CD4-positive, alpha-beta T cell (primary cell): Measurements from ENCODE around the gene FAM3D. TPM values are rescaled to one million over a fixed set of nuclear protein-coding genes. Genes with fewer than 3 reads are reported as not detected.

Experiments used
- ATAC-seq: fragments of 200-7000 bp; cut with Tn5 transposase; one replicate; pipeline ENCODE4 v1.10.0; 2022; ENCODE audit warnings: mild to moderate bottlenecking; ENCODE audit not compliant: poor library complexity
- CTCF ChIA-PET: fragments of 350-600 bp; sonication (Branson Sonifier 250); formaldehyde crosslinking; loops from one replicate; lab custom pipeline; 2021; ENCODE audit warnings: antibody characterized with exemption, inconsistent platforms; lab: Charles Lee
- POLR2A ChIA-PET: fragments of 350-600 bp; sonication (Branson Sonifier 250); formaldehyde crosslinking; loops from one replicate; lab custom pipeline; 2021; ENCODE audit warnings: antibody characterized with exemption, inconsistent platforms; lab: Charles Lee
- DNase-seq, 14 experiments: peaks; one replicate each; pipeline ENCODE4 v3.0.0-alpha.2; 2013 to 2020; ENCODE audit warnings: mixed read lengths in 2 of 14
- H3K27ac ChIP-seq, 2 donors: one replicate each; pipeline versions ENCODE4 v1.5.1 to v1.7.0; 2013; ENCODE audit warnings: low read length in 2 of 2, low read depth in 1 of 2, mild to moderate bottlenecking in 1 of 2
- H3K27me3 ChIP-seq, 2 experiments: 1 replicate in 1 of 2; 2 replicates in 1 of 2; pipeline versions ENCODE4 v1.6.1 to v1.7.0; 2013; ENCODE audit warnings: low read length in 2 of 2, control low read depth in 1 of 2, mild to moderate bottlenecking in 1 of 2, moderate library complexity in 1 of 2; ENCODE audit not compliant: insufficient read depth in 2 of 2, control insufficient read depth in 1 of 2
- H3K36me3 ChIP-seq: one replicate; pipeline ENCODE4 v1.6.1; 2013; ENCODE audit warnings: low read length, control low read depth; ENCODE audit not compliant: insufficient read depth
- H3K4me1 ChIP-seq: one replicate; pipeline ENCODE4 v1.6.1; 2013; ENCODE audit warnings: low read length, control low read depth; ENCODE audit not compliant: insufficient read depth
- H3K4me3 ChIP-seq: one replicate; pipeline ENCODE4 v1.5.1; 2013; ENCODE audit warnings: mild to moderate bottlenecking, low read length, moderate library complexity
- H3K9me3 ChIP-seq, 2 experiments: 1 replicate in 1 of 2; 2 replicates in 1 of 2; pipeline versions ENCODE4 v1.6.1 to v1.7.0; 2013; ENCODE audit warnings: low read length in 2 of 2, mild to moderate bottlenecking in 2 of 2, control low read depth in 1 of 2, moderate library complexity in 1 of 2; ENCODE audit not compliant: control insufficient read depth in 1 of 2, insufficient read depth in 1 of 2
- H3K27ac Mint-ChIP-seq: one replicate; pipeline ENCODE4 v1.8.0; 2020; ENCODE audit warnings: mixed read lengths
- H3K27me3 Mint-ChIP-seq: one replicate; pipeline ENCODE4 v1.8.0; 2021; ENCODE audit warnings: mixed read lengths
- H3K36me3 Mint-ChIP-seq: one replicate; pipeline ENCODE4 v1.8.0; 2021; ENCODE audit warnings: low read depth, mixed read lengths
- H3K4me1 Mint-ChIP-seq: one replicate; pipeline ENCODE4 v1.8.0; 2021; ENCODE audit warnings: low read depth, mixed read lengths
- H3K4me3 Mint-ChIP-seq: one replicate; pipeline ENCODE4 v1.8.0; 2020; ENCODE audit warnings: mild to moderate bottlenecking, mixed read lengths
- H3K9me3 Mint-ChIP-seq: one replicate; pipeline ENCODE4 v1.8.0; 2020; ENCODE audit warnings: mixed read lengths
- intact Hi-C, 2 experiments: fragments of 100-400 bp; cut with DNase I in 1 of 2; cut with micrococcal nuclease in 1 of 2; formaldehyde crosslinking; loops; one replicate each; pipeline versions ENCODE4 v1.15.1 to v1.9.0; 2023 to 2025; cut with DNase I, micrococcal nuclease
- total RNA-seq, 174 experiments: library from RNA in 2 of 174; stranded (reverse) in 2 of 174; gene quantifications; one replicate each; pipeline ENCODE4 v1.2.3 and lab custom pipeline; 2021 to 2026
- TF ChIP-seq, protein P1 (sequence below): fragments of 200-600 bp; IDR thresholded peaks from one replicate; pipeline ENCODE4 v1.8.0; 2022; ENCODE audit warnings: antibody characterized with exemption, mild to moderate bottlenecking

Gene FAM3D
- total RNA-seq, 2 experiments from 2014 or later: not detected

GRCh38 chr3:58642846-58643245, 23.7 kb downstream of the FAM3D start:
- Mint-ChIP-seq H3K4me3 (no peak overlapping the region), H3K36me3 (no peaks in the 10 kb centered on the region), H3K27ac (no peak overlapping the region), H3K27me3 (no peaks in the 10 kb centered on the region), H3K9me3 (no peaks in the 10 kb centered on the region), H3K4me1 (no peaks in the 10 kb centered on the region)
- no peak overlapping the region for H3K27ac ChIP-seq
- ChIA-PET POLR2A (no interaction called here), CTCF (no interaction called here)
- H3K9me3 ChIP-seq: peaks cover 0 to 4% of the 10 kb centered on the region in 2 experiments
- intact Hi-C loops: loop anchor here (5.0 kb wide), 1 partner anchor 409 kb away; the partner anchor contains the start of gene CFAP20DC (in 2 of the 2)
- no peak for DNase-seq
- TF ChIP-seq, protein P1, sequence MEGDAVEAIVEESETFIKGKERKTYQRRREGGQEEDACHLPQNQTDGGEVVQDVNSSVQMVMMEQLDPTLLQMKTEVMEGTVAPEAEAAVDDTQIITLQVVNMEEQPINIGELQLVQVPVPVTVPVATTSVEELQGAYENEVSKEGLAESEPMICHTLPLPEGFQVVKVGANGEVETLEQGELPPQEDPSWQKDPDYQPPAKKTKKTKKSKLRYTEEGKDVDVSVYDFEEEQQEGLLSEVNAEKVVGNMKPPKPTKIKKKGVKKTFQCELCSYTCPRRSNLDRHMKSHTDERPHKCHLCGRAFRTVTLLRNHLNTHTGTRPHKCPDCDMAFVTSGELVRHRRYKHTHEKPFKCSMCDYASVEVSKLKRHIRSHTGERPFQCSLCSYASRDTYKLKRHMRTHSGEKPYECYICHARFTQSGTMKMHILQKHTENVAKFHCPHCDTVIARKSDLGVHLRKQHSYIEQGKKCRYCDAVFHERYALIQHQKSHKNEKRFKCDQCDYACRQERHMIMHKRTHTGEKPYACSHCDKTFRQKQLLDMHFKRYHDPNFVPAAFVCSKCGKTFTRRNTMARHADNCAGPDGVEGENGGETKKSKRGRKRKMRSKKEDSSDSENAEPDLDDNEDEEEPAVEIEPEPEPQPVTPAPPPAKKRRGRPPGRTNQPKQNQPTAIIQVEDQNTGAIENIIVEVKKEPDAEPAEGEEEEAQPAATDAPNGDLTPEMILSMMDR: no peak
- H3K4me1 ChIP-seq: peaks cover 4% of the 10 kb centered on the region
- H3K27me3 ChIP-seq: peaks cover 0 to 6% of the 10 kb centered on the region in 2 experiments
- no peaks in the 10 kb centered on the region for H3K36me3 ChIP-seq
- no peak overlapping the region for H3K4me3 ChIP-seq
- no peak for ATAC-seq

- H3K9me3 Mint-ChIP-seq: no peaks in the 10 kb centered on the region
- no peak overlapping the region for H3K27ac ChIP-seq
- TF ChIP-seq, protein P1: peak; percentile 60
- peaks cover 0 to 2% of the 10 kb centered on the region in 2 experiments for H3K27me3 ChIP-seq
- no peaks in the 10 kb centered on the region for H3K36me3 Mint-ChIP-seq
- ChIA-PET POLR2A (no interaction called here), CTCF (no interaction called here)
- no peaks in the 10 kb centered on the region for H3K36me3 ChIP-seq
- no peaks in the 10 kb centered on the region for H3K4me1 Mint-ChIP-seq
- H3K9me3 ChIP-seq: peaks cover 0 to 4% of the 10 kb centered on the region in 2 experiments
- ATAC-seq: peak; percentile 57
- peaks cover 4% of the 10 kb centered on the region for H3K4me1 ChIP-seq
- no peak overlapping the region for H3K4me3 Mint-ChIP-seq
- intact Hi-C loops: loop anchor here (5.0 kb wide), 1 partner anchor 411 kb away; the partner anchor contains the start of gene CFAP20DC (in 2 of the 2)
- peak; percentile 10 to 60 (median 32) for DNase-seq
- no peak overlapping the region for H3K4me3 ChIP-seq
- H3K27ac Mint-ChIP-seq: no peak overlapping the region
- H3K27me3 Mint-ChIP-seq: peaks cover 10% of the 10 kb centered on the region
Observed at GRCh38 chr3:58640700-58641372, 25.7 kb downstream of the FAM3D start.

GRCh38 chr3:58639842-58640241, 26.7 kb downstream of the FAM3D start:
- intact Hi-C loops: loop anchor here (5.0 kb wide), 1 partner anchor 412 kb away; the partner anchor contains the start of gene CFAP20DC (in 2 of the 2)
- POLR2A ChIA-PET: no interaction called here

More at GRCh38 chr3:58639842-58640241, 26.7 kb downstream of the FAM3D start:
- TF ChIP-seq, protein P1: no peak
- peaks cover 0 to 2% of the 10 kb centered on the region in 2 experiments for H3K27me3 ChIP-seq
- Mint-ChIP-seq H3K4me1 (no peaks in the 10 kb centered on the region), H3K27me3 (peaks cover 12% of the 10 kb centered on the region), H3K27ac (no peak overlapping the region), H3K9me3 (no peaks in the 10 kb centered on the region), H3K36me3 (no peaks in the 10 kb centered on the region), H3K4me3 (no peak overlapping the region)
- CTCF ChIA-PET: no interaction called here
- no peak overlapping the region for H3K27ac ChIP-seq
- H3K4me1 ChIP-seq: peaks cover 4% of the 10 kb centered on the region
- H3K36me3 ChIP-seq: no peaks in the 10 kb centered on the region
- H3K4me3 ChIP-seq: no peak overlapping the region
- peaks cover 0 to 4% of the 10 kb centered on the region in 2 experiments for H3K9me3 ChIP-seq
- DNase-seq: no peak
- ATAC-seq: no peak
